ENCODE data around the gene C2CD4D. TPM values are rescaled to one million over a fixed set of nuclear protein-coding genes. Genes with fewer than 3 reads are reported as not detected.
"Not testable (repeated sequence)": the region's sequence is repeated elsewhere in the genome, so short reads cannot be mapped to it uniquely, and the experiment has no call there.

Gene C2CD4D
- total RNA-seq: 1 to 10 TPM; 3.9 to 5.6 TPM

- peaks cover 69% of the 10 kb centered on the region for H3K36me3 Mint-ChIP-seq (ENCODE audit: low read depth)
- no peaks in the 10 kb centered on the region for H3K27me3 Mint-ChIP-seq
- peaks cover 35% of the 10 kb centered on the region for H3K4me1 Mint-ChIP-seq
- peak within 1 kb of the TSS; percentile 96 for H3K4me3 Mint-ChIP-seq
- peak within 1 kb of the TSS; percentile 94 for H3K27ac Mint-ChIP-seq
- H3K9me3 Mint-ChIP-seq: no peaks in the 10 kb centered on the region
- peak; percentile 74 for ATAC-seq (replicated peaks)
Measured at GRCh38 chr1:151839457-151840403, at the start of gene C2CD4D. Gene C2CD4D (minus strand): TSS chr1:151839820. CDS start chr1:151838989, 831 bp downstream.

GRCh38 chr1:151888972-151889570 is 49.5 kb upstream of the C2CD4D start:
- no peak overlapping the region for H3K27ac Mint-ChIP-seq
- no peaks in the 10 kb centered on the region for H3K9me3 Mint-ChIP-seq
- no peak for ATAC-seq (replicated peaks)
- peaks cover 33% of the 10 kb centered on the region for H3K4me1 Mint-ChIP-seq
- H3K27me3 Mint-ChIP-seq: no peaks in the 10 kb centered on the region
- H3K4me3 Mint-ChIP-seq: no peak overlapping the region
- peaks cover 80% of the 10 kb centered on the region for H3K36me3 Mint-ChIP-seq (ENCODE audit: low read depth)

- no peak for ATAC-seq (replicated peaks)
- H3K27me3 Mint-ChIP-seq: no peaks in the 10 kb centered on the region
- no peak overlapping the region for H3K27ac Mint-ChIP-seq
- peaks cover 69% of the 10 kb centered on the region for H3K36me3 Mint-ChIP-seq (ENCODE audit: low read depth)
- peaks cover 20% of the 10 kb centered on the region for H3K4me1 Mint-ChIP-seq
- no peak overlapping the region for H3K4me3 Mint-ChIP-seq
- H3K9me3 Mint-ChIP-seq: no peaks in the 10 kb centered on the region
Measured at GRCh38 chr1:151887028-151887427, 47.4 kb upstream of the C2CD4D start.

- no peak overlapping the region for H3K27ac Mint-ChIP-seq
- H3K27me3 Mint-ChIP-seq: no peaks in the 10 kb centered on the region
- peaks cover 4% of the 10 kb centered on the region for H3K4me1 Mint-ChIP-seq
- H3K9me3 Mint-ChIP-seq: no peaks in the 10 kb centered on the region
- no peak overlapping the region for H3K4me3 Mint-ChIP-seq
- peaks cover 60% of the 10 kb centered on the region for H3K36me3 Mint-ChIP-seq (ENCODE audit: low read depth)
- no peak for ATAC-seq (replicated peaks)
Measured at GRCh38 chr1:151885479-151885878, 45.9 kb upstream of the C2CD4D start.

- H3K9me3 Mint-ChIP-seq; H3K4me3 Mint-ChIP-seq; H3K27ac Mint-ChIP-seq; ATAC-seq (replicated peaks); H3K27me3 Mint-ChIP-seq; H3K4me1 Mint-ChIP-seq: not testable (repeated sequence)
- peaks cover 55% of the 10 kb centered on the region for H3K36me3 Mint-ChIP-seq (ENCODE audit: low read depth)
Measured at GRCh38 chr1:151884879-151885278, 45.3 kb upstream of the C2CD4D start.

GRCh38 chr1:151884445-151884844 is 44.8 kb upstream of the C2CD4D start:
- H3K4me1 Mint-ChIP-seq; H3K9me3 Mint-ChIP-seq; H3K4me3 Mint-ChIP-seq; ATAC-seq (replicated peaks); H3K27me3 Mint-ChIP-seq; H3K27ac Mint-ChIP-seq: not testable (repeated sequence)
- H3K36me3 Mint-ChIP-seq (ENCODE audit: low read depth): peaks cover 52% of the 10 kb centered on the region

GRCh38 chr1:151883898-151884297 is 44.3 kb upstream of the C2CD4D start:
- not testable (repeated sequence) for H3K4me1 Mint-ChIP-seq; ATAC-seq (replicated peaks); H3K27me3 Mint-ChIP-seq; H3K9me3 Mint-ChIP-seq; H3K27ac Mint-ChIP-seq; H3K4me3 Mint-ChIP-seq
- peaks cover 47% of the 10 kb centered on the region for H3K36me3 Mint-ChIP-seq (ENCODE audit: low read depth)

- not testable (repeated sequence) for H3K27ac Mint-ChIP-seq; H3K9me3 Mint-ChIP-seq; H3K4me3 Mint-ChIP-seq; ATAC-seq (replicated peaks); H3K27me3 Mint-ChIP-seq; H3K4me1 Mint-ChIP-seq
- peaks cover 51% of the 10 kb centered on the region for H3K36me3 Mint-ChIP-seq (ENCODE audit: low read depth)
Measured at GRCh38 chr1:151882918-151883317, 43.3 kb upstream of the C2CD4D start.

GRCh38 chr1:151882466-151882865 is 42.8 kb upstream of the C2CD4D start:
- no peaks in the 10 kb centered on the region for H3K27me3 Mint-ChIP-seq
- peaks cover 50% of the 10 kb centered on the region for H3K36me3 Mint-ChIP-seq (ENCODE audit: low read depth)
- H3K27ac Mint-ChIP-seq: no peak overlapping the region
- H3K4me3 Mint-ChIP-seq: no peak overlapping the region
- H3K4me1 Mint-ChIP-seq: no peaks in the 10 kb centered on the region
- H3K9me3 Mint-ChIP-seq: no peaks in the 10 kb centered on the region
- ATAC-seq (replicated peaks): no peak

GRCh38 chr1:151881479-151881878 is 41.9 kb upstream of the C2CD4D start:
- Mint-ChIP-seq H3K4me1 (no peaks in the 10 kb centered on the region), H3K4me3 (no peak overlapping the region), H3K27ac (no peak overlapping the region), H3K36me3 (ENCODE audit: low read depth) (peaks cover 53% of the 10 kb centered on the region), H3K27me3 (no peaks in the 10 kb centered on the region), H3K9me3 (no peaks in the 10 kb centered on the region)
- ATAC-seq (replicated peaks): peak; percentile 51

GRCh38 chr1:151875419-151876097 is 35.9 kb upstream of the C2CD4D start:
- Mint-ChIP-seq H3K36me3 (ENCODE audit: low read depth) (peaks cover 56% of the 10 kb centered on the region), H3K9me3 (no peaks in the 10 kb centered on the region), H3K4me1 (peaks cover 9% of the 10 kb centered on the region), H3K27me3 (no peaks in the 10 kb centered on the region), H3K4me3 (no peak overlapping the region), H3K27ac (peak overlapping the region; percentile 27)
- ATAC-seq (replicated peaks): no peak

- not testable (repeated sequence) for H3K27me3 Mint-ChIP-seq; ATAC-seq (replicated peaks); H3K9me3 Mint-ChIP-seq; H3K4me1 Mint-ChIP-seq; H3K4me3 Mint-ChIP-seq
- H3K27ac Mint-ChIP-seq: peak overlapping the region; percentile 78
- peaks cover 45% of the 10 kb centered on the region for H3K36me3 Mint-ChIP-seq (ENCODE audit: low read depth)
Measured at GRCh38 chr1:151872776-151873175, 33.2 kb upstream of the C2CD4D start.

GRCh38 chr1:151871284-151872030 is 31.8 kb upstream of the C2CD4D start:
- peaks cover 9% of the 10 kb centered on the region for H3K4me1 Mint-ChIP-seq
- no peak for ATAC-seq (replicated peaks)
- no peak overlapping the region for H3K4me3 Mint-ChIP-seq
- H3K36me3 Mint-ChIP-seq (ENCODE audit: low read depth): peaks cover 33% of the 10 kb centered on the region
- H3K9me3 Mint-ChIP-seq: no peaks in the 10 kb centered on the region
- H3K27me3 Mint-ChIP-seq: no peaks in the 10 kb centered on the region
- H3K27ac Mint-ChIP-seq: no peak overlapping the region

GRCh38 chr1:151868486-151868885 is 28.9 kb upstream of the C2CD4D start:
- H3K4me1 Mint-ChIP-seq: no peaks in the 10 kb centered on the region
- no peak overlapping the region for H3K27ac Mint-ChIP-seq
- peak; percentile 2 for ATAC-seq (replicated peaks)
- H3K4me3 Mint-ChIP-seq: peak overlapping the region; percentile 6
- no peaks in the 10 kb centered on the region for H3K9me3 Mint-ChIP-seq
- H3K36me3 Mint-ChIP-seq (ENCODE audit: low read depth): peaks cover 7% of the 10 kb centered on the region
- H3K27me3 Mint-ChIP-seq: no peaks in the 10 kb centered on the region

Measured in activated T-helper 17 cell treated with anti-CD3 and anti-CD28 coated beads, Interleukin-2, amount 50 U/mL, for 72 hours (primary cell).